Activated B cell treated with CpG ODN at 0.5 μM for 24 hours (primary cell): ENCODE measurements around the gene TCF7L2. TPM values are rescaled to one million over a fixed set of nuclear protein-coding genes. Genes with fewer than 3 reads are reported as not detected.

Experiments used
- ATAC-seq: fragments of 200-7000 bp; cut with Tn5 transposase; one replicate; pipeline ENCODE4 v1.10.0; 2021; ENCODE audit warnings: low read depth, mild to moderate bottlenecking, moderate library complexity
- CTCF ChIA-PET: fragments of 350-600 bp; sonication (Branson Sonifier 250); formaldehyde crosslinking; loops from one replicate; lab custom pipeline; 2021; ENCODE audit warnings: antibody characterized with exemption; lab: Charles Lee
- POLR2A ChIA-PET: fragments of 350-600 bp; sonication (Branson Sonifier 250); formaldehyde crosslinking; loops from one replicate; lab custom pipeline; 2021; ENCODE audit warnings: antibody characterized with exemption; lab: Charles Lee
- DNase-seq: peaks from one replicate; pipeline ENCODE4 v3.0.0; 2022
- H3K27ac Mint-ChIP-seq: one replicate; pipeline ENCODE4 v1.8.0; 2020; ENCODE audit warnings: mixed read lengths
- H3K27me3 Mint-ChIP-seq: one replicate; pipeline ENCODE4 v1.8.0; 2021; ENCODE audit warnings: mixed read lengths
- H3K36me3 Mint-ChIP-seq: one replicate; pipeline ENCODE4 v1.8.0; 2021; ENCODE audit warnings: low read depth, mixed read lengths
- H3K4me1 Mint-ChIP-seq: one replicate; pipeline ENCODE4 v1.8.0; 2021; ENCODE audit warnings: mixed read lengths
- H3K4me3 Mint-ChIP-seq: one replicate; pipeline ENCODE4 v1.8.0; 2020; ENCODE audit warnings: mild to moderate bottlenecking, mixed read lengths
- H3K9me3 Mint-ChIP-seq: one replicate; pipeline ENCODE4 v1.8.0; 2020; ENCODE audit warnings: mixed read lengths
- intact Hi-C: fragments of 100-400 bp; cut with micrococcal nuclease; formaldehyde crosslinking; loops from one replicate; pipeline ENCODE4 v1.15.1; 2024
- total RNA-seq: library from RNA; stranded (reverse); gene quantifications from 2 replicates; pipeline ENCODE4 v1.2.3, GENCODE V29; 2022
- TF ChIP-seq, protein P1 (sequence below): fragments of 200-600 bp; IDR thresholded peaks from one replicate; pipeline ENCODE4 v1.8.0; 2022; ENCODE audit warnings: antibody characterized with exemption, mild to moderate bottlenecking

Gene TCF7L2
- total RNA-seq, 1 donor from 2014 or later = 2.2 TPM

DNA sequence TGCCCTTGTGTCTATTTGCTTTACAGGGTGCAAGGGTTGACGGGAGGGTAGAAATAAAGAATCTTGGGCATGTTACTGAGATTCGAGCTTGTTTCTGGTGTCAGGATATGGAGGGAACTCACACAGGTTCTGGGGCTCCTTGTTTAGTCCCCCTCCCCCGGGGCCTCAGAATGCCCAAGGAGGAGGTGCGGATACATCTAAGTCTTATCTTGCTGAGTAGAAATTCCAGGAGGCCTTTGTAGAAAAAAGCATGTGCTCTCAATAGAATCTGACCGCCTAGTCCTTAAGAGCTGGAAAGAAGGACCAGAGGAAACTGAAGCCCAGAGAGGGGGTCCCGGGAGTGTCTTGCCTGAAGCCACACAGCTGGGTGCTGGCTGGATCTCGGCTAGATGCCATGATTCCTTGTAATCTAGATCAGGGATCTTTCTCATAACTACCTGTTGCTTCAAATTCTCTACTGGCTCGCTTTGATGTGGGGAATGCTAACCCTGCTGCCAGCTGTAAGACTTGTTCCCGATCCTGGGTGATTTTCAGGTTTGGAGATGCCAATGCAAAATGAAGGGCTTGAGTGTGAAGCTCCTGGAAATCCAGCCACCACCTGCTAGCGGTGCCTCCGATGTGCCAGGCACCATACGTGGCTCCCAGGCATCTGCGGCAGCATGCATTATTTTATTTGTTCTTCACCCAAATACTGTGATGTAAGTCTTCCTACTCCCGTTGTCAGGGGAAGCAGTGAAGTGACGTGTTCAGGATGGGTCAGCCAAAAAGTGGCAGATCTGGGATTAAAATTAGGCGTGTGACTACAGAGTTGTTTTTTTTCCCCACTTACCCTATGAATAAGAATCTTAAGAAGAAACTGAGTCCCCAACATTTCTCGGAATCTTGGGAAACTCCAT lies 226.0 kb downstream of the TCF7L2 start:
- ATAC-seq (no peak), DNase-seq (no peak)
- no peaks in the 10 kb centered on the region for H3K9me3 Mint-ChIP-seq
- H3K27ac Mint-ChIP-seq = no peak overlapping the region
- H3K4me1 Mint-ChIP-seq = peaks cover 5% of the 10 kb centered on the region
- TF ChIP-seq, protein P1, sequence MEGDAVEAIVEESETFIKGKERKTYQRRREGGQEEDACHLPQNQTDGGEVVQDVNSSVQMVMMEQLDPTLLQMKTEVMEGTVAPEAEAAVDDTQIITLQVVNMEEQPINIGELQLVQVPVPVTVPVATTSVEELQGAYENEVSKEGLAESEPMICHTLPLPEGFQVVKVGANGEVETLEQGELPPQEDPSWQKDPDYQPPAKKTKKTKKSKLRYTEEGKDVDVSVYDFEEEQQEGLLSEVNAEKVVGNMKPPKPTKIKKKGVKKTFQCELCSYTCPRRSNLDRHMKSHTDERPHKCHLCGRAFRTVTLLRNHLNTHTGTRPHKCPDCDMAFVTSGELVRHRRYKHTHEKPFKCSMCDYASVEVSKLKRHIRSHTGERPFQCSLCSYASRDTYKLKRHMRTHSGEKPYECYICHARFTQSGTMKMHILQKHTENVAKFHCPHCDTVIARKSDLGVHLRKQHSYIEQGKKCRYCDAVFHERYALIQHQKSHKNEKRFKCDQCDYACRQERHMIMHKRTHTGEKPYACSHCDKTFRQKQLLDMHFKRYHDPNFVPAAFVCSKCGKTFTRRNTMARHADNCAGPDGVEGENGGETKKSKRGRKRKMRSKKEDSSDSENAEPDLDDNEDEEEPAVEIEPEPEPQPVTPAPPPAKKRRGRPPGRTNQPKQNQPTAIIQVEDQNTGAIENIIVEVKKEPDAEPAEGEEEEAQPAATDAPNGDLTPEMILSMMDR = no peak
- no peaks in the 10 kb centered on the region for H3K27me3 Mint-ChIP-seq
- intact Hi-C loops = no loop called here
- POLR2A ChIA-PET = no interaction called here
- H3K4me3 Mint-ChIP-seq = no peak overlapping the region
- CTCF ChIA-PET = no interaction called here
- H3K36me3 Mint-ChIP-seq = no peaks in the 10 kb centered on the region

DNA sequence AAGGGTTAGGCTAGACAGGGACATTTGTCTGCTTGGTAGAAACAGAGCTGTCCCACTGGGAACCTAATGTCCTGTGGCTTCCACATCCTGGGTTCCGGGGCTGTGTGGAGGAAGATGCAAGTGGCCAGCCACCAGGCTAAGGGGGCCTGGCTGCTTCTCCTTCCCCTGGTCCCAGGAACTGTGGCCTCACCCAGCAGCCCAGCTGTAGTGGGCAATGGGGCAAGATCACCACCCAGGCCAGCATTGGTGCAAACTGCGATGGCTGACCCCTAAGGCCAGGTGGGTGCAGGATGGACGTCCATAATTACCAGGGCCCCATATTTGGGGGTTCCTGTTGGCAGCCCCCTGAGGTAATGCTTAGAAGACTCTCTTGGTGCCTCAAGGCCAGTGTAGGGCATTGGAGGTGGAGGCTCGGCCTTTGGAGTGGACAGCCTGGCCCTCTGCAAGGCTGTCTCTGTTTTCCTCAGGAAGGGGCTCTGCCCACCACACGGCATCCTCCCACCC lies 226.7 kb downstream of the TCF7L2 start:
- intact Hi-C loops = no loop called here
- ATAC-seq (no peak), DNase-seq (no peak)
- CTCF ChIA-PET = no interaction called here
- TF ChIP-seq, protein P1 = no peak
- Mint-ChIP-seq H3K27me3 (no peaks in the 10 kb centered on the region), H3K4me3 (no peak overlapping the region), H3K9me3 (no peaks in the 10 kb centered on the region), H3K36me3 (no peaks in the 10 kb centered on the region), H3K4me1 (peaks cover 5% of the 10 kb centered on the region), H3K27ac (no peak overlapping the region)
- POLR2A ChIA-PET = no interaction called here

DNA sequence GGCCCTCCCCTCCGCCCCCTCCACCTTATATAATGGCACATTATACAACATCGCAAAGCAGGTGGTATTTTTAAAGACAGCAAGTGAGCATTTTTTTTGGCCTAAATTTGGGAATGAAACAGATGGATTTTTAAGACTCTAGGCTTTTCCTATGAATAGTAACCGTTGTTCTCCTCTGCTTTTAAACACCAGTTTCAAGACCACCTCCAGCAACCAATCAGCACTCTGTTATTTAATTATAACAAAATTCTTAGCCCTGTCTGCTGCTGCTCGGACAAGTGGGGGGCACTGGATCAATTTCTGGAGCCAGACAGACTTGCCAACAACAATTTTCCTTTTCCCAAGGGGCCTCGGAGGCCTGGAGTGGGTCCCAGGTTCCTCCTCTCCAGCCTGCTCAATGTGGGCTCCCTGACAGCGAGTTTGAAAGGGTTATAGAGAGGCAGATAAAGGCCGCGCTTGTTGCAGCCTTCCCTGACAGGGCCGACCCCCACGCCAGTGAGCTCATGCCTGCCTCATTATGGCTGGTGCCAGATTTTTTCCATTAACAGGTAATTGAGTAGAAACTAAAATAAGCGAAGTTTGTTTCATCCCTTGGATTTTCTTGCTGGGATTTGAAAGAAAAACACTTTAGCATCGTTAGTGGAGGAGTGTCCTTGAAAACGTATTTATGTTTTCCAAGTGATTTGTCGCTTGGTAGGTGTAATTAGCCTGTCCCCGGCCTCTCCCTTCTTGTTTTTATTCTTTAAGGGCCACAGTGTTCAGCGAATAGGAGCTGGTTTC lies 227.3 kb downstream of the TCF7L2 start:
- TF ChIP-seq, protein P1 = no peak
- CTCF ChIA-PET = no interaction called here
- no peak overlapping the region for H3K27ac Mint-ChIP-seq
- H3K27me3 Mint-ChIP-seq = no peaks in the 10 kb centered on the region
- DNase-seq (no peak), ATAC-seq (no peak)
- no peak overlapping the region for H3K4me3 Mint-ChIP-seq
- peaks cover 5% of the 10 kb centered on the region for H3K4me1 Mint-ChIP-seq
- H3K36me3 Mint-ChIP-seq = no peaks in the 10 kb centered on the region
- no peaks in the 10 kb centered on the region for H3K9me3 Mint-ChIP-seq
- intact Hi-C loops = no loop called here
- POLR2A ChIA-PET = no interaction called here

DNA sequence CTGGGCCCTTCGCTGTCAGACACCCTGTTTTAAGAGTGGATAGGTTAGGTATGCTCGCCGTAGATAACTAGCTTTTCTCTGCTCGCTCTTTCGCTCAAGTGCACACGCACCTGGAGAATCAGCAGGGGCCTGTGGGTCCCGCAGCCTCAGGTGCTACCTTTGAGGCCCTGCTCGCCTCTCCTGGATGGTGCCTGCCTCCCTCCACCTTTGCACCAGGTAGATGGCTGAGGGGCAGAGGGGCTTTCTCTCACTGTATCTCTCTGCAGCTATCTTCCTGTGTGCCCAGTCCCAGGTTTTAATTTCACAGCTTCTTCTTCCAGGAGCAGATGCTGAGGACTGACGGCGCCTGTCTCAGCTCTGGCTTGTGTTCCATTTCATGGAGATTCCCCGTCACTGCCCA lies 227.9 kb downstream of the TCF7L2 start:
- intact Hi-C loops = no loop called here
- CTCF ChIA-PET = no interaction called here
- H3K27me3 Mint-ChIP-seq = no peaks in the 10 kb centered on the region
- TF ChIP-seq, protein P1 = no peak
- DNase-seq (no peak), ATAC-seq (no peak)
- no peaks in the 10 kb centered on the region for H3K36me3 Mint-ChIP-seq
- POLR2A ChIA-PET = no interaction called here
- no peak overlapping the region for H3K4me3 Mint-ChIP-seq
- H3K27ac Mint-ChIP-seq = no peak overlapping the region
- no peaks in the 10 kb centered on the region for H3K9me3 Mint-ChIP-seq
- peaks cover 5% of the 10 kb centered on the region for H3K4me1 Mint-ChIP-seq

DNA sequence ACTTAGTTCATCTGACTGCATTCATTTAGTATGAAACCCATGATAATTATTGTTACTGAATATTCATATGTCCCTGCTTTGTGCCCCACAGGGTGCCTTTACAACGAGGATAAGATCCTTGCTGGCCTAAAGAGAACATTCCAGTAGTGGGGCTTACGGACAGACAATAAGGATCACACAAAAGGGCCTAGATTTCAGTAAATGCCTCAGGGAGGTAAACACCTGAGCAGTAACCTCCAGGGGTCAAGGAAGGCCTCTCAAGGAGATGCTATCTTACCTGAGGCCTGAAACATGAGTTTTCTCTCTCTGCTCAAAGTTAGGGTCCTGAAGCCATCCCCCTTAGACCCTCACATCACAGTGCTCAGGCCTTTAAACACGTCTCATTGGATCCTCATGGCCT lies 228.7 kb downstream of the TCF7L2 start:
- Mint-ChIP-seq H3K27me3 (no peaks in the 10 kb centered on the region), H3K4me3 (no peak overlapping the region), H3K9me3 (no peaks in the 10 kb centered on the region), H3K36me3 (no peaks in the 10 kb centered on the region), H3K4me1 (peaks cover 5% of the 10 kb centered on the region), H3K27ac (no peak overlapping the region)
- TF ChIP-seq, protein P1 = no peak
- no peak for ATAC-seq
- POLR2A ChIA-PET = no interaction called here
- intact Hi-C loops = no loop called here
- CTCF ChIA-PET = no interaction called here
- no peak for DNase-seq
